OCI-LY1 (cell line): ENCODE data around the gene PALD1.

Experiments
- H2AFZ ChIP-seq: fragments of 200-600 bp; sonication (generic), shearing (Covaris generic); 2 replicates; pipeline ENCODE4 v1.6.0; 2014; ENCODE audit warnings: antibody characterized with exemption, mild to moderate bottlenecking, low read length
- H3F3A ChIP-seq: fragments of 200-600 bp; sonication (generic), shearing (Covaris generic); 2 replicates; pipeline ENCODE4 v1.6.0; 2014; ENCODE audit warnings: mild to moderate bottlenecking, antibody characterized with exemption, low read length, moderate library complexity; ENCODE audit not compliant: insufficient read depth
- H3K27ac ChIP-seq: fragments of 200-600 bp; sonication (generic); 2 replicates; pipeline ENCODE4 v1.5.1; 2014; ENCODE audit warnings: low read length, mixed run types, mild to moderate bottlenecking, low read depth; ENCODE audit not compliant: poor library complexity, severe bottlenecking
- H3K27me3 ChIP-seq: fragments of 200-600 bp; sonication (generic); 2 replicates; pipeline ENCODE4 v1.6.0; 2014; ENCODE audit warnings: antibody characterized with exemption, mild to moderate bottlenecking, low read length, moderate library complexity; ENCODE audit not compliant: insufficient read depth
- H3K36me3 ChIP-seq: fragments of 200-600 bp; sonication (generic); 2 replicates; pipeline ENCODE4 v1.6.1; 2014; ENCODE audit warnings: mild to moderate bottlenecking, antibody characterized with exemption, low read length, moderate library complexity, mixed read lengths; ENCODE audit not compliant: insufficient read depth
- H3K4me1 ChIP-seq: fragments of 200-600 bp; sonication (generic); 2 replicates; pipeline ENCODE4 v1.5.1; 2014; ENCODE audit warnings: mild to moderate bottlenecking, low read length, moderate library complexity; ENCODE audit not compliant: insufficient read depth, severe bottlenecking
- H3K4me2 ChIP-seq: fragments of 200-600 bp; sonication (generic), shearing (Covaris generic); 2 replicates; pipeline ENCODE4 v1.6.1; 2014; ENCODE audit warnings: low read length
- H3K4me3 ChIP-seq: fragments of 200-600 bp; sonication (generic); 2 replicates; pipeline ENCODE4 v1.5.1; 2014; ENCODE audit warnings: low read length, low read depth, mild to moderate bottlenecking, mixed read lengths; ENCODE audit not compliant: poor library complexity, severe bottlenecking
- H3K79me2 ChIP-seq: fragments of 200-600 bp; shearing (Covaris generic); 2 replicates; pipeline ENCODE4 v1.6.1; 2016; ENCODE audit warnings: mixed run types, low read length, mixed read lengths; ENCODE audit not compliant: insufficient read depth
- H3K9ac ChIP-seq: fragments of 200-600 bp; sonication (generic), shearing (Covaris generic); 2 replicates; pipeline ENCODE4 v1.6.1; 2014; ENCODE audit warnings: mild to moderate bottlenecking, low read length, mixed read lengths
- H3K9me2 ChIP-seq: fragments of 200-600 bp; sonication (generic), shearing (Covaris generic); 2 replicates; pipeline ENCODE4 v1.6.1; 2014; ENCODE audit warnings: low read depth, mild to moderate bottlenecking, low read length, mixed read lengths
- H3K9me3 ChIP-seq: fragments of 200-600 bp; shearing (Covaris generic); 2 replicates; pipeline ENCODE4 v1.6.1; 2014; ENCODE audit warnings: low read length, mixed read lengths
- H4K20me1 ChIP-seq: fragments of 200-600 bp; sonication (generic), shearing (Covaris generic); 2 replicates; pipeline ENCODE4 v1.6.0; 2016; ENCODE audit warnings: mild to moderate bottlenecking, low read length; ENCODE audit not compliant: insufficient read depth
- CTCF ChIP-seq: fragments of 200-600 bp; sonication (generic), shearing (Covaris generic); IDR thresholded peaks from 2 replicates; pipeline ENCODE4 v1.5.1; 2017; ENCODE audit warnings: mild to moderate bottlenecking, antibody characterized with exemption, low read length, moderate library complexity, mixed read lengths
- EZH2 ChIP-seq: fragments of 200-600 bp; sonication (generic), shearing (Covaris generic); IDR thresholded peaks from 2 replicates; pipeline ENCODE4 v1.8.0; 2017; ENCODE audit warnings: borderline replicate concordance, mixed run types, mild to moderate bottlenecking, antibody characterized with exemption, low read length, moderate library complexity, mixed read lengths

Gene PALD1

GRCh38 chr10:70441895-70442309, 36.7 kb upstream of the PALD1 start:
- H3K79me2 ChIP-seq = no peaks in the 10 kb centered on the region
- no peak overlapping the region for H3K4me2 ChIP-seq
- H3K9me2 ChIP-seq = no peaks in the 10 kb centered on the region
- H3K9ac ChIP-seq = no peak overlapping the region
- H3K36me3 ChIP-seq = no peaks in the 10 kb centered on the region
- H3F3A ChIP-seq = no peaks in the 10 kb centered on the region
- H3K27me3 ChIP-seq = peaks cover 3% of the 10 kb centered on the region; the same call in 1 of the 2 replicates
- no peaks in the 10 kb centered on the region for H3K4me1 ChIP-seq
- no peaks in the 10 kb centered on the region for H3K9me3 ChIP-seq
- H4K20me1 ChIP-seq = no peaks in the 10 kb centered on the region
- TF ChIP-seq EZH2 (no peak), CTCF (no peak)
- H3K4me3 ChIP-seq = no peak overlapping the region
- H3K27ac ChIP-seq = no peak overlapping the region
- H2AFZ ChIP-seq = no peak overlapping the region

GRCh38 chr10:70442332-70442988, 36.1 kb upstream of the PALD1 start:
- TF ChIP-seq CTCF = no peak
- TF ChIP-seq EZH2 = no peak
- H4K20me1 ChIP-seq = no peaks in the 10 kb centered on the region
- H3K9me2 ChIP-seq = no peaks in the 10 kb centered on the region
- H3K9ac ChIP-seq = no peak overlapping the region
- no peaks in the 10 kb centered on the region for H3K36me3 ChIP-seq
- H3F3A ChIP-seq = no peaks in the 10 kb centered on the region
- no peaks in the 10 kb centered on the region for H3K9me3 ChIP-seq
- no peak overlapping the region for H3K4me3 ChIP-seq
- H2AFZ ChIP-seq = no peak overlapping the region
- H3K4me1 ChIP-seq = no peaks in the 10 kb centered on the region
- peaks cover 3% of the 10 kb centered on the region; the same call in 1 of the 2 replicates for H3K27me3 ChIP-seq
- no peaks in the 10 kb centered on the region for H3K79me2 ChIP-seq
- no peak overlapping the region for H3K4me2 ChIP-seq
- no peak overlapping the region for H3K27ac ChIP-seq

GRCh38 chr10:70444744-70445143, 33.8 kb upstream of the PALD1 start:
- Histone ChIP-seq H3K79me2 (no peaks in the 10 kb centered on the region), H3K27ac (no peak overlapping the region), H3K4me1 (no peaks in the 10 kb centered on the region), H3K27me3 (peaks cover 3% of the 10 kb centered on the region; the same call in 1 of the 2 replicates), H3K9me3 (no peaks in the 10 kb centered on the region), H3K4me2 (no peak overlapping the region), H3K9ac (no peak overlapping the region), H3K4me3 (no peak overlapping the region), H3K36me3 (no peaks in the 10 kb centered on the region), H2AFZ (no peak overlapping the region), H4K20me1 (no peaks in the 10 kb centered on the region), H3F3A (no peaks in the 10 kb centered on the region), H3K9me2 (no peaks in the 10 kb centered on the region)
- no peak for TF ChIP-seq EZH2
- TF ChIP-seq CTCF = no peak
